Osteocyte (in vitro differentiated cells): Measurements from ENCODE around the gene ERP27. TPM values are rescaled to one million over a fixed set of nuclear protein-coding genes. Genes with fewer than 3 reads are reported as not detected.

Experiments used
- DNase-seq: peaks from one replicate; pipeline ENCODE4 v3.0.0; 2021; ENCODE audit warnings: mixed read lengths; ENCODE audit not compliant: unreplicated experiment; ENCODE audit errors: extremely low spot score
- H3K27ac Mint-ChIP-seq: one replicate; pipeline ENCODE4 v1.8.0; 2021; ENCODE audit warnings: mild to moderate bottlenecking, mixed read lengths; ENCODE audit not compliant: unreplicated experiment
- H3K27me3 Mint-ChIP-seq: one replicate; pipeline ENCODE4 v1.8.0; 2021; ENCODE audit warnings: mixed read lengths; ENCODE audit not compliant: unreplicated experiment
- H3K36me3 Mint-ChIP-seq: one replicate; pipeline ENCODE4 v1.8.0; 2021; ENCODE audit warnings: mixed read lengths; ENCODE audit not compliant: unreplicated experiment
- H3K4me1 Mint-ChIP-seq: one replicate; pipeline ENCODE4 v1.8.0; 2021; ENCODE audit warnings: mixed read lengths; ENCODE audit not compliant: unreplicated experiment
- H3K4me3 Mint-ChIP-seq: one replicate; pipeline ENCODE4 v1.8.0; 2021; ENCODE audit warnings: mild to moderate bottlenecking, moderate library complexity, mixed read lengths; ENCODE audit not compliant: unreplicated experiment
- H3K9me3 Mint-ChIP-seq: one replicate; pipeline ENCODE4 v1.8.0; 2021; ENCODE audit warnings: mixed read lengths; ENCODE audit not compliant: unreplicated experiment
- CTCF ChIP-seq: fragments of 200-600 bp; sonication (generic); IDR thresholded peaks from 2 replicates; pipeline ENCODE4 v1.5.0; 2021; ENCODE audit warnings: antibody characterized with exemption, mild to moderate bottlenecking, moderate library complexity
- total RNA-seq: library from RNA; stranded (reverse); gene quantifications from 2 replicates; pipeline ENCODE4 v1.2.1, GENCODE V29; 2021

Gene ERP27
- total RNA-seq, 1 donor from 2014 or later = 0.70 TPM

GRCh38 chr12:14885718-14886221 is 52.6 kb downstream of the ERP27 start, which contains the start of gene MGP:
TSS of gene MGP (minus strand) at chr12:14885854. CDS start at chr12:14885791, 63 bp downstream.
- TF ChIP-seq CTCF = no peak
- peaks cover 20% of the 10 kb centered on the region for H3K4me1 Mint-ChIP-seq
- H3K4me3 Mint-ChIP-seq = peak within 1 kb of the TSS; percentile 61
- H3K27ac Mint-ChIP-seq = peak within 1 kb of the TSS; percentile 84
- H3K36me3 Mint-ChIP-seq = no peaks in the 10 kb centered on the region
- DNase-seq = no peak
- no peaks in the 10 kb centered on the region for H3K9me3 Mint-ChIP-seq
- no peaks in the 10 kb centered on the region for H3K27me3 Mint-ChIP-seq

- H3K4me1 Mint-ChIP-seq = peaks cover 20% of the 10 kb centered on the region
- H3K27ac Mint-ChIP-seq = peak overlapping the region; percentile 84
Measured at GRCh38 chr12:14884458-14884878, 53.9 kb downstream of the ERP27 start.

DNA sequence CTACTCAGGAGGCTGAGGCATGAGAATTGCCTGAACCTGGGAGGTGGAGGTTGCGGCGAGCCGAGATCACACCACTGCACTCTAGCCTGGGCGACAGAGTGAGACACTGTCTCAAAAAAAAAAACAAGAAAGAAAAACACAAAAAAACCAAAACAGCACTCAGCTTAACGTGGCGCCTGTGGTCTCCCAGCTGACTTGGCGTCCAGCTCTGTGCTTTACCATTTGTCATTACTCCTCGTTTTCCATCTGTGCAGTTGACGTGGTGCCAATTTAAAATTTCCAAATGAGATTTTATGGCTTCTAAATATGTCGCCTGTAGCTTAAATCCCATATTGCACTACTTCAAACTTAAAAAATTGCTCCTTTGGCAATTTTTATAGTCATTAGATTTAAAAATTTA is 54.7 kb downstream of the ERP27 start:
- no peak for TF ChIP-seq CTCF
- no peaks in the 10 kb centered on the region for H3K27me3 Mint-ChIP-seq
- H3K4me3 Mint-ChIP-seq = no peak overlapping the region
- no peak for DNase-seq
- H3K36me3 Mint-ChIP-seq = no peaks in the 10 kb centered on the region
- H3K4me1 Mint-ChIP-seq = peaks cover 20% of the 10 kb centered on the region
- no peaks in the 10 kb centered on the region for H3K9me3 Mint-ChIP-seq
- H3K27ac Mint-ChIP-seq = no peak overlapping the region

More at GRCh38 chr12:14884458-14884878, 53.9 kb downstream of the ERP27 start:
- no peak for DNase-seq
- Mint-ChIP-seq H3K9me3 (no peaks in the 10 kb centered on the region), H3K36me3 (no peaks in the 10 kb centered on the region), H3K4me3 (peak overlapping the region; percentile 61), H3K27me3 (no peaks in the 10 kb centered on the region)
- TF ChIP-seq CTCF = no peak

- H3K27ac Mint-ChIP-seq = no peak overlapping the region
- no peaks in the 10 kb centered on the region for H3K36me3 Mint-ChIP-seq
- no peak for TF ChIP-seq CTCF
- peaks cover 20% of the 10 kb centered on the region for H3K4me1 Mint-ChIP-seq
- H3K27me3 Mint-ChIP-seq = no peaks in the 10 kb centered on the region
- no peak overlapping the region for H3K4me3 Mint-ChIP-seq
- no peak for DNase-seq
- no peaks in the 10 kb centered on the region for H3K9me3 Mint-ChIP-seq
Measured at GRCh38 chr12:14880890-14881453, 57.4 kb downstream of the ERP27 start.

DNA sequence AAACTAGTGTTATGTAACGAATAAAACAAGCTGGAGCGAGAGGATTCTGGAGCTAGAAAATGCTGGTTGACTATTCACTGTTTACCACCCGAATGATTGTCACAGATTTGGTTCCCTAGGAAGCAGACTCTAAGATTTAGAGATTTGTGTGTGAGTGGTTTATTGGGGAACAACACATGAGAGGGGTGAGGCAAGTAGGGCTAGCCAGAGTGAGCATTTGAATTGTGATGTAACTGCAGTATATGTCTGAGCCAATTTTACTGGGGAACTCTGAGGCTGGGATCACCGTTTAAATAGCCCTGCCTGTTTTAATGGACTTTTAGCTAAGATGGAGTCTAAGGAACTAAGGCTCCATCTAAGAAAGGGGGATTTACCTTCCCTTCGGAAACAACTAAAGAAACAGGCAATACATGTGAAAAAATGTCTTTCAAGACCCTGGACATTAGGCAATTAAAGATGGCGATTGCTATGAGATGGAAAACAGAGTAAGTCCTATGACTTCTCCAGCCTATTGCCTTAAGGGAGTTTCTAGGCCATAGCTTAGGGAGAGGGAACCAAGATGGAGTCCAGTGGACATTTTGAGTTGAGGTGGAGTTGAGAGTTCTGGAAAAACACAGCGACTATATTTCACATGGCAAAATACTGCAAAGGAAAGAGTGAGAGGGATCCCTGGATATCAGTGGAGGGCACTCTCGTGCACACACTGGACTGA is 59.0 kb downstream of the ERP27 start:
- no peak overlapping the region for H3K27ac Mint-ChIP-seq
- H3K4me3 Mint-ChIP-seq = no peak overlapping the region
- no peaks in the 10 kb centered on the region for H3K27me3 Mint-ChIP-seq

More for the DNA sequence above, 59.0 kb downstream of the ERP27 start:
- TF ChIP-seq CTCF = no peak
- H3K9me3 Mint-ChIP-seq = no peaks in the 10 kb centered on the region
- DNase-seq = no peak
- no peaks in the 10 kb centered on the region for H3K36me3 Mint-ChIP-seq
- peaks cover 13% of the 10 kb centered on the region for H3K4me1 Mint-ChIP-seq
